Articular chondrocyte of knee joint (primary cell): ENCODE measurements around the gene ZNFX1. TPM values are rescaled to one million over a fixed set of nuclear protein-coding genes. Genes with fewer than 3 reads are reported as not detected.

Experiments
- small RNA-seq: library from RNA; depleted of rRNA; stranded (forward); fragments of <200 nt; gene quantifications from one replicate; pipeline ENCODE3, GENCODE V24; 2012
- total RNA-seq: library from RNA; depleted of rRNA; stranded (reverse); fragments of >200 nt; gene quantifications from 2 replicates; pipeline ENCODE4 v1.2.3, GENCODE V29; 2012

ZNFX1 gene
- 69.0 and 80.1 TPM in 2 replicates for total RNA-seq

GRCh38 chr20:49278036-49278817 lies at the start of gene ZNFX1:
TSS of gene ZNFX1 (minus strand) at chr20:49278057. CDS start at chr20:49275839, 2,218 bp downstream.

GRCh38 chr20:49219091-49219923 lies 58.5 kb downstream of the ZNFX1 start, which contains the start of gene DDX27:
TSS of gene DDX27 (plus strand) at chr20:49219416. CDS start at chr20:49219449, 33 bp downstream.

Small RNA genes lying within 50 kb of the gene (small RNA-seq; reads per million reads assigned to genes)
- gene SNORD12B (180 reads per million, percentile 98 among the genes with 10 or more reads in this experiment), gene SNORD12C (329 reads per million, percentile 99 among the genes with 10 or more reads in this experiment)

Other genes starting within 250 kb of the ZNFX1 start
- gene CSE1L, start 231.7 kb downstream of the ZNFX1 start, total RNA-seq: 73.8 and 85.2 TPM in 2 replicates
- 69.9 and 77.1 TPM in 2 replicates for gene STAU1, start 89.7 kb downstream of the ZNFX1 start, total RNA-seq
- gene DDX27, start 58.6 kb downstream of the ZNFX1 start, total RNA-seq: 26.8 and 30.1 TPM in 2 replicates
- 6.1 and 6.7 TPM in 2 replicates for gene KCNB1, start 204.6 kb upstream of the ZNFX1 start, total RNA-seq